K562 (cell line): ENCODE measurements around the gene MORF4L1. TPM values are rescaled to one million over a fixed set of nuclear protein-coding genes. Genes with fewer than 3 reads are reported as not detected.
A peak's percentile ranks its signal among the peaks of the same experiment; 100 is the strongest.

Experiments used
- ARHGAP35 ChIP-seq: fragments of 450-650 bp; IDR thresholded peaks from 2 replicates; pipeline ENCODE4 v1.6.1; 2018; ENCODE audit not compliant: partially characterized antibody
- BRD9 ChIP-seq: fragments of 450-650 bp; IDR thresholded peaks from 2 replicates; pipeline ENCODE4 v1.6.1; 2018; ENCODE audit warnings: low read depth; ENCODE audit not compliant: partially characterized antibody
- DACH1 ChIP-seq: fragments of 450-650 bp; IDR thresholded peaks from 2 replicates; pipeline ENCODE4 v1.6.1; 2018; ENCODE audit not compliant: partially characterized antibody
- EHMT2 ChIP-seq: fragments of 450-650 bp; IDR thresholded peaks from 2 replicates; pipeline ENCODE4 v1.6.1; 2018; ENCODE audit warnings: antibody characterized with exemption
- GATAD2B ChIP-seq: fragments of 450-650 bp; IDR thresholded peaks from 2 replicates; pipeline ENCODE4 v1.6.1; 2017; ENCODE audit warnings: mild to moderate bottlenecking, borderline replicate concordance
- HLTF ChIP-seq: fragments of 450-650 bp; IDR thresholded peaks from 2 replicates; pipeline ENCODE4 v1.6.1; 2016
- LCOR ChIP-seq: sonication (generic); formaldehyde crosslinking; IDR thresholded peaks from 2 replicates; pipeline ENCODE4 v1.8.0; 2022; ENCODE audit warnings: mild to moderate bottlenecking, missing genetic modification reagents
- MIER1 ChIP-seq: fragments of 450-650 bp; IDR thresholded peaks from 2 replicates; pipeline ENCODE4 v1.6.1; 2016; ENCODE audit warnings: antibody characterized with exemption, mild to moderate bottlenecking, low read depth
- NCOA2 ChIP-seq, 2 experiments: fragments of 450-650 bp; IDR thresholded peaks; 2 replicates each; pipeline ENCODE4 v1.6.1; 2018; ENCODE audit warnings: mild to moderate bottlenecking in 2 of 2, moderate library complexity in 1 of 2; ENCODE audit not compliant: partially characterized antibody in 2 of 2
- NR2C1 ChIP-seq, 2 experiments: fragments of 450-650 bp; IDR thresholded peaks; 2 replicates each; pipeline ENCODE4 v1.6.1; 2017; ENCODE audit warnings: mild to moderate bottlenecking in 2 of 2, antibody characterized with exemption in 1 of 2, inconsistent platforms in 1 of 2, missing compliant biosample characterization in 1 of 2, missing genetic modification characterization in 1 of 2
- POLR2AphosphoS2 ChIP-seq: IDR thresholded peaks from 2 replicates; pipeline ENCODE4 v1.6.1; 2012; ENCODE audit warnings: low read length, improper control_type of control experiment
- RAD51 ChIP-seq: fragments of 450-650 bp; IDR thresholded peaks from 2 replicates; pipeline ENCODE4 v1.7.1; 2016; ENCODE audit warnings: low read depth, mild to moderate bottlenecking, borderline replicate concordance
- TCF3 ChIP-seq: sonication (generic); formaldehyde crosslinking; IDR thresholded peaks from 2 replicates; pipeline ENCODE4 v1.4.0; 2020; ENCODE audit warnings: mild to moderate bottlenecking, missing genetic modification reagents
- TCF7L2 ChIP-seq: fragments of 150-350 bp; IDR thresholded peaks from 2 replicates; pipeline ENCODE4 v1.6.1; 2016; ENCODE audit warnings: low read depth, mild to moderate bottlenecking, low read length, moderate library complexity
- TRIM24 ChIP-seq, 2 experiments: fragments of 450-650 bp; IDR thresholded peaks; 2 replicates each; pipeline ENCODE4 v1.6.1; 2016
- ZNF384 ChIP-seq: IDR thresholded peaks from 2 replicates; pipeline ENCODE4 v1.6.1; 2012; ENCODE audit warnings: low read depth, low read length, improper control_type of control experiment
- ZNF431 ChIP-seq: sonication (generic); formaldehyde crosslinking; IDR thresholded peaks from 2 replicates; pipeline ENCODE4 v1.8.0; 2022; ENCODE audit warnings: mild to moderate bottlenecking, missing genetic modification reagents
- ZNF717 ChIP-seq: fragments of 250-450 bp; sonication (Bioruptor Pico); IDR thresholded peaks from 2 replicates; pipeline ENCODE4 v1.5.0; 2021
- ZNF778 ChIP-seq: fragments of 450-650 bp; formaldehyde crosslinking; IDR thresholded peaks from 2 replicates; pipeline ENCODE4 v1.4.0; 2020; ENCODE audit warnings: mild to moderate bottlenecking, moderate library complexity
- ZSCAN32 ChIP-seq: fragments of 450-650 bp; formaldehyde crosslinking; IDR thresholded peaks from 2 replicates; pipeline ENCODE4 v1.4.0; 2020; ENCODE audit warnings: mild to moderate bottlenecking, moderate library complexity
- polyA plus RNA-seq, 8 experiments: library from polyadenylated mRNA; depleted of rRNA in 4 of 8; stranded (reverse) in 5 of 8; unstranded in 3 of 8; fragments of >200 nt; fragmentation: Nextera tagmentation in 2 of 8; fragmentation: Illumina TruSeq in 1 of 8; extraction: Ambion mirVana in 2 of 8; extraction: Trizol in 1 of 8; gene quantifications; 2 replicates each; pipeline versions ENCODE4 v1.2.1 to v1.2.3, GENCODE V29; 2011 to 2014; ENCODE audit warnings: inconsistent platforms in 1 of 8, missing spikeins in 1 of 8
- total RNA-seq, 7 experiments: library from RNA; depleted of rRNA in 6 of 7; stranded (reverse); fragments of >200 nt in 6 of 7; fragmentation: Illumina TruSeq in 2 of 7; extraction: Trizol in 2 of 7; gene quantifications; 2 replicates each; pipeline versions ENCODE4 v1.2.1 to v1.2.3, GENCODE V29; 2011 to 2021; ENCODE audit warnings: low replicate concordance in 1 of 7
- TF ChIP-seq, protein P1 (sequence below), 3 experiments: fragments of 200-800 bp in 1 of 3; sonication (Bioruptor generic) in 1 of 3; sonication (generic) in 1 of 3; formaldehyde crosslinking in 1 of 3; IDR thresholded peaks; 2 replicates each; pipeline versions ENCODE4 v1.6.1 to v1.8.0; 2016 to 2022; ENCODE audit warnings: mild to moderate bottlenecking in 2 of 3, missing compliant biosample characterization in 2 of 3, missing genetic modification characterization in 2 of 3, missing genetic modification reagents in 1 of 3
- TF ChIP-seq, protein P2 (sequence below): fragments of 450-650 bp; IDR thresholded peaks from 2 replicates; pipeline ENCODE4 v1.6.1; 2016
- TF ChIP-seq, protein P3 (sequence below), 3 experiments: IDR thresholded peaks in 2 of 3; conservative IDR thresholded peaks in 1 of 3; 2 replicates each; pipeline ENCODE4 v1.5.1; 2011 to 2012; ENCODE audit warnings: low read length in 3 of 3, mild to moderate bottlenecking in 3 of 3, control low read depth in 2 of 3, improper control_type of control experiment in 1 of 3, inconsistent platforms in 1 of 3, low read depth in 1 of 3, mixed read lengths in 1 of 3, moderate library complexity in 1 of 3; ENCODE audit not compliant: insufficient read depth in 2 of 3
- TF ChIP-seq, protein P4 (sequence below): sonication (generic); formaldehyde crosslinking; IDR thresholded peaks from 2 replicates; pipeline ENCODE4 v1.8.1; 2023; ENCODE audit warnings: mild to moderate bottlenecking, missing genetic modification reagents, moderate library complexity

The MORF4L1 gene
- total and polyA plus RNA-seq, 9 of the 15 experiments (the other 6 are each of a cell fraction or from before 2014, with no cell fraction given), result 127 to 615 (median 281) TPM

DNA sequence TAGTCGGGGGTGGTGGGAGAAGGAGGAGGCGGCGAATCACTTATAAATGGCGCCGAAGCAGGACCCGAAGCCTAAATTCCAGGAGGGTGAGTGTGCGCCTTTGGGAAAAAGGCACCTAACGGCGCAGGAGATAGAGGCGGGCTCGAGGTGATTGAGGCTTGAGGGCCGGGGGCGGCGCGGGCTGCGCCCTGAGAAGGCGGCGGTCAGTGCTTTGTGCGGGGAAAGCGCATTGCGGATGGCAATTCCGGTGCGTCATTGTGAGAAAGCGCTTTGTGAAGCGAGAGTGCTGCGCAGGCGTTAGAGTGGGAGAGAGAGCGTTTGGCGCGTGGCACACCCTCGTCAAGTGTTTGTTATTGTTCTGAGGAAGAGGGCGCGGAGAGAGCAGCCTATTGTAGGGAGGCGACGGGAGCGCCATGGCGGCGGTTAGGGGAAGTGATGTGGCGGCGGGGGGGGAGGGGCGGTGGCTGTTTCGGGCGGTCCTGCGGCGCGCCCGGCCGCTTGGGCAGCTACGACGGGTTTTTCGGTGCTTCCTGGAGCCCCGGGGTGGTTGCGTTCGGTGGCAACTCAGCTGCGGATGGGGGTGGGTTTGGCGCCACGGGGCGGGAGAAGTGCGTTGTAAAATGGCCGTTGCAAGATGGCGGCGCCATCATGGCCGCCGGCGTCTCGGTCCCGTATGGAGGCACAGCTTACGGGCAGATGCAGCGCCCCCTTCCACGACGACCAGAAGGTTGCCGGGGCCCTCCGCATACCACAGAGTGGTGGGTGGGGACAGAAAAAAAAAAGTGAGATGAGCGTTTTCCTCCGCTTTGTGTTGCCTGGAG is 492 bp downstream of the MORF4L1 start (continued):
- TF ChIP-seq ZNF431 (CRISPR knock-in tag) (no peak), GATAD2B (no peak), ZNF384 (peak; percentile 97), HLTF (no peak), TCF7L2 (no peak), MIER1 (0 out of 2 replicates have a peak, but pooled peaks have one; percentile 51), TRIM24 (IDR thresholded peaks at IDR 0.05) (peak in 1 of 2 experiments; percentile 8; a peak in 1 of 4 replicates), RAD51 (no peak), ZSCAN32 (CRISPR knock-in tag) (no peak), ZNF717 (CRISPR knock-in tag) (0 out of 2 replicates have a peak, but pooled peaks have one; percentile 68), BRD9 (peak; percentile 80), ARHGAP35 (peak; percentile 36), EHMT2 (no peak), NR2C1 (IDR thresholded peaks at IDR 0.05) (peak; percentile 71), NR2C1 (tag; IDR thresholded peaks at IDR 0.05) (no peak), ZNF778 (CRISPR knock-in tag) (no peak), LCOR (CRISPR knock-in tag) (peak; percentile 44; the same call in 1 of the 2 replicates), NCOA2 (IDR thresholded peaks at IDR 0.05; ENCODE audit: partially characterized antibody in 2 of 2) (no peak), POLR2AphosphoS2 (no peak), DACH1 (no peak), TCF3 (CRISPR knock-in tag) (peak; percentile 19; the same call in 1 of the 2 replicates)
- TF ChIP-seq, protein P1, sequence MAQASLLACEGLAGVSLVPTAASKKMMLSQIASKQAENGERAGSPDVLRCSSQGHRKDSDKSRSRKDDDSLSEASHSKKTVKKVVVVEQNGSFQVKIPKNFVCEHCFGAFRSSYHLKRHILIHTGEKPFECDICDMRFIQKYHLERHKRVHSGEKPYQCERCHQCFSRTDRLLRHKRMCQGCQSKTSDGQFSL (CRISPR knock-in tag; IDR thresholded peaks at IDR 0.05), result no peak
- TF ChIP-seq, protein P1 (tag; IDR thresholded peaks at IDR 0.05), result peak in 1 of 2 experiments; percentile 41; a peak in 2 of 4 replicates
- TF ChIP-seq, protein P2, sequence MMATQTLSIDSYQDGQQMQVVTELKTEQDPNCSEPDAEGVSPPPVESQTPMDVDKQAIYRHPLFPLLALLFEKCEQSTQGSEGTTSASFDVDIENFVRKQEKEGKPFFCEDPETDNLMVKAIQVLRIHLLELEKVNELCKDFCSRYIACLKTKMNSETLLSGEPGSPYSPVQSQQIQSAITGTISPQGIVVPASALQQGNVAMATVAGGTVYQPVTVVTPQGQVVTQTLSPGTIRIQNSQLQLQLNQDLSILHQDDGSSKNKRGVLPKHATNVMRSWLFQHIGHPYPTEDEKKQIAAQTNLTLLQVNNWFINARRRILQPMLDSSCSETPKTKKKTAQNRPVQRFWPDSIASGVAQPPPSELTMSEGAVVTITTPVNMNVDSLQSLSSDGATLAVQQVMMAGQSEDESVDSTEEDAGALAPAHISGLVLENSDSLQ, result peak; percentile 15; the same call in 1 of the 2 replicates
- TF ChIP-seq, protein P3, sequence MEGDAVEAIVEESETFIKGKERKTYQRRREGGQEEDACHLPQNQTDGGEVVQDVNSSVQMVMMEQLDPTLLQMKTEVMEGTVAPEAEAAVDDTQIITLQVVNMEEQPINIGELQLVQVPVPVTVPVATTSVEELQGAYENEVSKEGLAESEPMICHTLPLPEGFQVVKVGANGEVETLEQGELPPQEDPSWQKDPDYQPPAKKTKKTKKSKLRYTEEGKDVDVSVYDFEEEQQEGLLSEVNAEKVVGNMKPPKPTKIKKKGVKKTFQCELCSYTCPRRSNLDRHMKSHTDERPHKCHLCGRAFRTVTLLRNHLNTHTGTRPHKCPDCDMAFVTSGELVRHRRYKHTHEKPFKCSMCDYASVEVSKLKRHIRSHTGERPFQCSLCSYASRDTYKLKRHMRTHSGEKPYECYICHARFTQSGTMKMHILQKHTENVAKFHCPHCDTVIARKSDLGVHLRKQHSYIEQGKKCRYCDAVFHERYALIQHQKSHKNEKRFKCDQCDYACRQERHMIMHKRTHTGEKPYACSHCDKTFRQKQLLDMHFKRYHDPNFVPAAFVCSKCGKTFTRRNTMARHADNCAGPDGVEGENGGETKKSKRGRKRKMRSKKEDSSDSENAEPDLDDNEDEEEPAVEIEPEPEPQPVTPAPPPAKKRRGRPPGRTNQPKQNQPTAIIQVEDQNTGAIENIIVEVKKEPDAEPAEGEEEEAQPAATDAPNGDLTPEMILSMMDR (IDR thresholded peaks at IDR 0.05 in 2 of 3, conservative IDR thresholded peaks at IDR 0.05 in 1 of 3; ENCODE audit: insufficient read depth in 2 of 3, low read depth in 1 of 3, low read length in 3 of 3), result peak; percentile 69 to 79 (median 71)
- TF ChIP-seq, protein P4, sequence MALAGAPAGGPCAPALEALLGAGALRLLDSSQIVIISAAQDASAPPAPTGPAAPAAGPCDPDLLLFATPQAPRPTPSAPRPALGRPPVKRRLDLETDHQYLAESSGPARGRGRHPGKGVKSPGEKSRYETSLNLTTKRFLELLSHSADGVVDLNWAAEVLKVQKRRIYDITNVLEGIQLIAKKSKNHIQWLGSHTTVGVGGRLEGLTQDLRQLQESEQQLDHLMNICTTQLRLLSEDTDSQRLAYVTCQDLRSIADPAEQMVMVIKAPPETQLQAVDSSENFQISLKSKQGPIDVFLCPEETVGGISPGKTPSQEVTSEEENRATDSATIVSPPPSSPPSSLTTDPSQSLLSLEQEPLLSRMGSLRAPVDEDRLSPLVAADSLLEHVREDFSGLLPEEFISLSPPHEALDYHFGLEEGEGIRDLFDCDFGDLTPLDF (CRISPR knock-in tag), result no peak
